ENCODE data around the gene GARNL3. TPM values are rescaled to one million over a fixed set of nuclear protein-coding genes. Genes with fewer than 3 reads are reported as not detected.
A peak's percentile ranks its signal among the peaks of the same experiment; 100 is the strongest.

GARNL3 gene
- total RNA-seq, 1 donor from 2014 or later = 7.8 TPM

DNA sequence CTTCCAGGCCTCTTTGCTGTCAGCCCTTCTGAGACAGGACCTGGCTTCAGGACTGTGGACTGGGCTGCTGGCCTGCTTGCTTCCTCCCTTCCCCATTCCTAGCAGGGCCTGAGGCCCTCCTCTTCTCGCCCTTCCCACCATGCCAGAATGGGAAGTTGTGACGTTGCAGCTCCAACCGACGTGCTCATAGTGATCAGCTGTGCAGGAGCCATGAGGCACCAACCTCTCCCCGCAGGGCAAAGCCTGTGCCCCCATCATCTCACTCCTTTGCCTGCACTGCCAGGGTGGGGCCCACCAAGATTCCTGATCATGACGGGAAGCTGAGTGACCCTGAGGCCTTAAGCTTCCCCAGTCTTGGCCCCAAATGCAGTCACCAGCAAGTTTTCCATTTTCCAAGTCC is 45.1 kb upstream of the GARNL3 start:
- intact Hi-C loops (cut with DNase I) = no loop called here
- Histone ChIP-seq H3K4me3 (no peak overlapping the region), H3K27ac (no peak overlapping the region), H3K27me3 (ENCODE audit: low read depth) (no peaks in the 10 kb centered on the region), H3K9me3 (no peaks in the 10 kb centered on the region), H3K36me3 (no peaks in the 10 kb centered on the region), H3K4me1 (peaks cover 4% of the 10 kb centered on the region)
- DNase-seq (no peak), ATAC-seq (no peak)
- no peak for TF ChIP-seq CTCF (IDR thresholded peaks at IDR 0.05)

- no peak for DNase-seq
- Histone ChIP-seq H3K27ac (no peak overlapping the region), H3K9me3 (no peaks in the 10 kb centered on the region), H3K4me1 (peaks cover 8% of the 10 kb centered on the region), H3K27me3 (ENCODE audit: low read depth) (no peaks in the 10 kb centered on the region), H3K36me3 (no peaks in the 10 kb centered on the region), H3K4me3 (no peak overlapping the region)
- no peak for ATAC-seq
- TF ChIP-seq CTCF (IDR thresholded peaks at IDR 0.05) = no peak
- intact Hi-C loops (cut with DNase I) = no loop called here
These were observed 42.9 kb upstream of the GARNL3 start for GRCh38 chr9:127221695-127222094.

- no peaks in the 10 kb centered on the region for H3K9me3 ChIP-seq
- H3K4me3 ChIP-seq = no peak overlapping the region
- TF ChIP-seq CTCF (IDR thresholded peaks at IDR 0.05) = no peak
- H3K4me1 ChIP-seq = peaks cover 8% of the 10 kb centered on the region
- no peak for ATAC-seq
- H3K36me3 ChIP-seq = no peaks in the 10 kb centered on the region
- no peak overlapping the region for H3K27ac ChIP-seq
- DNase-seq = no peak
- no peaks in the 10 kb centered on the region for H3K27me3 ChIP-seq (ENCODE audit: low read depth)
- intact Hi-C loops (cut with DNase I) = no loop called here
These were observed 42.0 kb upstream of the GARNL3 start for GRCh38 chr9:127222388-127223095.

GRCh38 chr9:127223266-127223665 is 41.3 kb upstream of the GARNL3 start:
- peaks cover 8% of the 10 kb centered on the region for H3K4me1 ChIP-seq
- H3K9me3 ChIP-seq = no peaks in the 10 kb centered on the region
- no peak for DNase-seq
- intact Hi-C loops (cut with DNase I) = no loop called here
- no peak for ATAC-seq
- no peak for TF ChIP-seq CTCF (IDR thresholded peaks at IDR 0.05)
- no peak overlapping the region for H3K4me3 ChIP-seq
- H3K27ac ChIP-seq = no peak overlapping the region
- no peaks in the 10 kb centered on the region for H3K36me3 ChIP-seq
- no peaks in the 10 kb centered on the region for H3K27me3 ChIP-seq (ENCODE audit: low read depth)

DNA sequence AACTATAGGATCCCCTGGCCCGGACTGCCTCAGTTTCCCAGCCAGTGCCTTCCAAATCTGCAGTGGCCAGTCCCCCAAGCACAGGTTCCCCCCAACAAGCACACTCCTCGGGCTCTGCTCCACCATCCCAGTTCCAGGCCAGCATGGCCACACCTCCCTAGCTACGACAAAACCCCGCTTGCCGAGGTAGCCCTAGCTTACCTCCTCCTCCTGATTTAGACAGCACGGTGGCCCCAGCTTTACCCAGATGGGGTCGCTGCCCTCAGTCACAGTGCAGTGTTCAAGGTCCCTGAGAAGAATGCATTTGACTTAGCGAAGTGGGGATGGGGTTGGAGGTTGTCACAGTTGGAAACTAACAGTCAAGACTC is 40.8 kb upstream of the GARNL3 start:
- no peaks in the 10 kb centered on the region for H3K36me3 ChIP-seq
- ATAC-seq (no peak), DNase-seq (no peak)
- no peaks in the 10 kb centered on the region for H3K9me3 ChIP-seq
- peak overlapping the region; percentile 69 for H3K27ac ChIP-seq
- intact Hi-C loops (cut with DNase I) = no loop called here
- H3K27me3 ChIP-seq (ENCODE audit: low read depth) = no peaks in the 10 kb centered on the region
- peaks cover 8% of the 10 kb centered on the region for H3K4me1 ChIP-seq
- TF ChIP-seq CTCF (IDR thresholded peaks at IDR 0.05) = no peak
- H3K4me3 ChIP-seq = peak overlapping the region; percentile 78

Measured in lower lobe of right lung (tissue), 2 donors.